Measurements from ENCODE around the gene FH. TPM values are rescaled to one million over a fixed set of nuclear protein-coding genes. Genes with fewer than 3 reads are reported as not detected.
A peak's percentile ranks its signal among the peaks of the same experiment; 100 is the strongest.

Gene FH
- total RNA-seq, 1 experiment from 2014 or later: 73.6 TPM

DNA sequence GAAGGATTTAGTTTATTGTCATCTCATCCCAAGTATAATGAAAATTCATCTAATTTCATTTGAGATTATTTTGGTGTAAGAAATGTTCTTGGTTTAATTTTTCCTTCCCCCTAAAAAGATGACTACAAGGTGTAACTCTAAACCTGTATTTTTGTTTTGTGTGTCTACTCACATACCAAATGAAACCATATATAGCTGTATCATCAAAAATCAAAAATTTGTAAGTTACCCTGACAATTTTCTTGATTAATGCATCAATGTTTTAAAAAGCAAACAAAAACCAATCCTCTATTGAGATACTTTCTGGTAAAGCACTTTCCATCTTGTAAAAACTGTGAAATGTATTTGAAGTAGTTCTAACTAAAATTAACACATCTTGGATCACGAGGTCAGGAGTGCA, 30.8 kb downstream of the FH start:
- Histone ChIP-seq H3K36me3 (ENCODE audit: insufficient read depth, low read length, poor library complexity, severe bottlenecking) (no peaks in the 10 kb centered on the region), H3K27ac (ENCODE audit: low read depth, low read length, poor library complexity, severe bottlenecking) (no peak overlapping the region), H3K4me3 (ENCODE audit: low read depth, low read length, poor library complexity, severe bottlenecking) (no peak overlapping the region), H3K4me1 (ENCODE audit: insufficient read depth, low read length, poor library complexity, severe bottlenecking) (no peaks in the 10 kb centered on the region), H3K9me3 (ENCODE audit: low read depth, low read length, poor library complexity, severe bottlenecking) (no peaks in the 10 kb centered on the region), H3K27me3 (replicated peaks; ENCODE audit: insufficient read depth, low read depth, low read length, poor library complexity) (no peaks in the 10 kb centered on the region)
- CTCF ChIA-PET: no interaction called here
- BruUV-seq (replicated peaks): no TSS peak
- intact Hi-C loops (cut with micrococcal nuclease; ENCODE audit: unreplicated experiment): loop anchor here (5.0 to 10.0 kb wide), 4 partner anchors 174 to 756 kb away; no protein-coding TSS in a partner anchor
- TF ChIP-seq, protein P1, sequence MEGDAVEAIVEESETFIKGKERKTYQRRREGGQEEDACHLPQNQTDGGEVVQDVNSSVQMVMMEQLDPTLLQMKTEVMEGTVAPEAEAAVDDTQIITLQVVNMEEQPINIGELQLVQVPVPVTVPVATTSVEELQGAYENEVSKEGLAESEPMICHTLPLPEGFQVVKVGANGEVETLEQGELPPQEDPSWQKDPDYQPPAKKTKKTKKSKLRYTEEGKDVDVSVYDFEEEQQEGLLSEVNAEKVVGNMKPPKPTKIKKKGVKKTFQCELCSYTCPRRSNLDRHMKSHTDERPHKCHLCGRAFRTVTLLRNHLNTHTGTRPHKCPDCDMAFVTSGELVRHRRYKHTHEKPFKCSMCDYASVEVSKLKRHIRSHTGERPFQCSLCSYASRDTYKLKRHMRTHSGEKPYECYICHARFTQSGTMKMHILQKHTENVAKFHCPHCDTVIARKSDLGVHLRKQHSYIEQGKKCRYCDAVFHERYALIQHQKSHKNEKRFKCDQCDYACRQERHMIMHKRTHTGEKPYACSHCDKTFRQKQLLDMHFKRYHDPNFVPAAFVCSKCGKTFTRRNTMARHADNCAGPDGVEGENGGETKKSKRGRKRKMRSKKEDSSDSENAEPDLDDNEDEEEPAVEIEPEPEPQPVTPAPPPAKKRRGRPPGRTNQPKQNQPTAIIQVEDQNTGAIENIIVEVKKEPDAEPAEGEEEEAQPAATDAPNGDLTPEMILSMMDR (conservative IDR thresholded peaks at IDR 0.05; ENCODE audit: low read depth, low read length): no peak
- TF ChIP-seq EZH2 (IDR thresholded peaks at IDR 0.05; ENCODE audit: borderline replicate concordance, low read depth, low read length, poor library complexity, severe bottlenecking): no peak
- POLR2A ChIA-PET (ENCODE audit: low non-redundant PET): no interaction called here
- DNase-seq (ENCODE audit: low spot score): no peak

DNA sequence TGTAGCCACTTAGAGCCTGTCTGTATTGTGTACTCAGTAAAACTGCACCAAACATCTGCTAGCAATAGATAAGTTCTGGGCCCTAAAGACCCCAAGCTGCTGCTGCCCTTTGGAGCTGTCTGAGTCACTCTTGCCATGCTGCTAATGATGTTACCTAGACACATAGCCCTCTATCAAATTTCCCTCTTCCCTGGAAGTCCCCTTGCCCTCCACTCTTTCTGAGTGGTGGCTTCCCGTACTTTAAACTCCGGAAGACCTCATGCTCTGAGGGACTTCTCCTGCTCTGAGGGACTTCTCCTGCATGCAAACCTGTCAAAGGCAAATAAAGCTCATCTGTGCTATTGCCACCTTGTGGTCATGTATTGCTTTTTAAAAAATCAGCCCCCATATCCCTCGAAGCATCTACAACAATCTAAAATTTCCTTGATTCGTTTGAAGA, 34.0 kb downstream of the FH start:
- peak; percentile 24 for DNase-seq (ENCODE audit: low spot score)
- BruUV-seq (replicated peaks): no TSS peak
- Histone ChIP-seq H3K27me3 (replicated peaks; ENCODE audit: insufficient read depth, low read depth, low read length, poor library complexity) (no peaks in the 10 kb centered on the region), H3K4me3 (ENCODE audit: low read depth, low read length, poor library complexity, severe bottlenecking) (no peak overlapping the region), H3K27ac (ENCODE audit: low read depth, low read length, poor library complexity, severe bottlenecking) (no peak overlapping the region), H3K36me3 (ENCODE audit: insufficient read depth, low read length, poor library complexity, severe bottlenecking) (no peaks in the 10 kb centered on the region), H3K9me3 (ENCODE audit: low read depth, low read length, poor library complexity, severe bottlenecking) (no peaks in the 10 kb centered on the region), H3K4me1 (ENCODE audit: insufficient read depth, low read length, poor library complexity, severe bottlenecking) (peaks cover 7% of the 10 kb centered on the region)
- TF ChIP-seq, protein P1 (conservative IDR thresholded peaks at IDR 0.05; ENCODE audit: low read depth, low read length): peak; percentile 45; the same call in 1 of the 2 replicates
- TF ChIP-seq EZH2 (IDR thresholded peaks at IDR 0.05; ENCODE audit: borderline replicate concordance, low read depth, low read length, poor library complexity, severe bottlenecking): no peak
- ChIA-PET CTCF (interaction anchor here (0.6 to 1.1 kb wide), 2 partner anchors 519 to 598 kb away, joined by 3 read pairs; no protein-coding TSS in a partner anchor), POLR2A (ENCODE audit: low non-redundant PET) (no interaction called here)
- intact Hi-C loops (cut with micrococcal nuclease; ENCODE audit: unreplicated experiment): loop anchor here (5.0 to 10.0 kb wide), 4 partner anchors 171 to 753 kb away; no protein-coding TSS in a partner anchor

DNA sequence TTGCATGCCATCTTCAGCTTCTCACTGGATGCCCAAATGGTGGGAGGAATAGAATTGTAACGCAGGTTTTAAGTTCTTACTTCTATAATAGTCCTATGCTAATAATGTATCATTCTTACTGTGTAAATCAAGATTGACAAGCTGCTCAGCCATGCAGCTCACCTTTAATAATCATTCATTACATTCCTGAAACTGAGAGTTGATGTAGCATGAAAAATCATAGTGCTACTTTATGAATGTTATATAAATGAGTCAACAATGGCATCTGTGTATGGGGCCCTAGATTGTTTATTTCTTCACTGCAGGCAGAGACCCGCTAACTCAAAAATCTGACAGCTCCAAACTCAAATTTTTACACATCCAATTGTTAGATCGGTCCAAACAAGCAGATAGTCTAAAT, 34.4 kb downstream of the FH start:
- no peak for TF ChIP-seq EZH2 (IDR thresholded peaks at IDR 0.05; ENCODE audit: borderline replicate concordance, low read depth, low read length, poor library complexity, severe bottlenecking)
- TF ChIP-seq, protein P1 (conservative IDR thresholded peaks at IDR 0.05; ENCODE audit: low read depth, low read length): no peak
- no peak for DNase-seq (ENCODE audit: low spot score)
- CTCF ChIA-PET: interaction anchor here (1.1 kb wide), 1 partner anchor 518 kb away, joined by 3 read pairs; no protein-coding TSS in a partner anchor
- H3K27me3 ChIP-seq (replicated peaks; ENCODE audit: insufficient read depth, low read depth, low read length, poor library complexity): no peaks in the 10 kb centered on the region
- no peaks in the 10 kb centered on the region for H3K9me3 ChIP-seq (ENCODE audit: low read depth, low read length, poor library complexity, severe bottlenecking)
- H3K4me3 ChIP-seq (ENCODE audit: low read depth, low read length, poor library complexity, severe bottlenecking): no peak overlapping the region
- peaks cover 7% of the 10 kb centered on the region for H3K4me1 ChIP-seq (ENCODE audit: insufficient read depth, low read length, poor library complexity, severe bottlenecking)
- BruUV-seq (replicated peaks): no TSS peak
- no peak overlapping the region for H3K27ac ChIP-seq (ENCODE audit: low read depth, low read length, poor library complexity, severe bottlenecking)
- POLR2A ChIA-PET (ENCODE audit: low non-redundant PET): no interaction called here
- no peaks in the 10 kb centered on the region for H3K36me3 ChIP-seq (ENCODE audit: insufficient read depth, low read length, poor library complexity, severe bottlenecking)
- intact Hi-C loops (cut with micrococcal nuclease; ENCODE audit: unreplicated experiment): loop anchor here (5.0 to 10.0 kb wide), 4 partner anchors 170 to 753 kb away; no protein-coding TSS in a partner anchor

Data from A673 (cell line).